DND-41 (cell line): ENCODE measurements around the gene EIF5A.

Source experiments
- ATAC-seq: fragments of 200-7000 bp; cut with Tn5 transposase; 3 replicates; pipeline ENCODE4 v1.9.1; 2021; ENCODE audit warnings: low read depth; ENCODE audit not compliant: insufficient read depth
- DNase-seq: peaks from one replicate; pipeline ENCODE4 v3.0.0-alpha.2; 2020
- H2AFZ ChIP-seq: 2 replicates; pipeline ENCODE4 v1.6.0; 2012; ENCODE audit warnings: low read depth, low read length
- H3K27ac ChIP-seq: 2 replicates; pipeline ENCODE4 v1.5.1; 2012; ENCODE audit warnings: low read length, inconsistent platforms
- H3K27me3 ChIP-seq: fragments of 200-600 bp; sonication (generic); 2 replicates; pipeline ENCODE4 v1.6.0; 2012; ENCODE audit warnings: low read length, mild to moderate bottlenecking, inconsistent platforms; ENCODE audit not compliant: insufficient read depth, poor library complexity
- H3K36me3 ChIP-seq: 2 replicates; pipeline ENCODE4 v1.5.1; 2012; ENCODE audit warnings: low read length, inconsistent platforms; ENCODE audit not compliant: insufficient read depth
- H3K4me1 ChIP-seq: 2 replicates; pipeline ENCODE4 v1.5.1; 2012; ENCODE audit warnings: mild to moderate bottlenecking, low read length; ENCODE audit not compliant: insufficient read depth
- H3K4me2 ChIP-seq: 2 replicates; pipeline ENCODE4 v1.6.0; 2012; ENCODE audit warnings: mild to moderate bottlenecking, moderate library complexity, low read length, inconsistent platforms; ENCODE audit not compliant: insufficient read depth
- H3K4me3 ChIP-seq, 2 experiments: fragments of 200-600 bp in 1 of 2; shearing (Covaris generic) in 1 of 2; 2 replicates each; pipeline ENCODE4 v1.5.1; 2012 to 2016; ENCODE audit warnings: inconsistent platforms in 2 of 2, low read length in 2 of 2, mild to moderate bottlenecking in 2 of 2, low read depth in 1 of 2, moderate library complexity in 1 of 2
- H3K79me2 ChIP-seq: 2 replicates; pipeline ENCODE4 v1.6.0; 2012; ENCODE audit warnings: low read length, inconsistent platforms; ENCODE audit not compliant: insufficient read depth
- H3K9ac ChIP-seq: 2 replicates; pipeline ENCODE4 v1.6.0; 2012; ENCODE audit warnings: low read depth, mild to moderate bottlenecking, inconsistent platforms, low read length, moderate library complexity
- H3K9me3 ChIP-seq: 2 replicates; pipeline ENCODE4 v1.5.1; 2012; ENCODE audit warnings: low read length, moderate library complexity, mild to moderate bottlenecking, inconsistent platforms; ENCODE audit not compliant: insufficient read depth, severe bottlenecking
- H4K20me1 ChIP-seq: 2 replicates; pipeline ENCODE4 v1.6.0; 2012; ENCODE audit warnings: low read length; ENCODE audit not compliant: insufficient read depth
- CTCF ChIP-seq: IDR thresholded peaks from 2 replicates; pipeline ENCODE4 v1.5.1; 2012; ENCODE audit warnings: borderline replicate concordance, low read length, moderate library complexity, mild to moderate bottlenecking; ENCODE audit not compliant: poor library complexity, severe bottlenecking; ENCODE audit errors: extremely low read depth
- EZH2 ChIP-seq: IDR thresholded peaks from 3 replicates; pipeline ENCODE4 v1.6.1; 2012; ENCODE audit warnings: borderline replicate concordance, low read depth, mild to moderate bottlenecking, moderate library complexity, low read length, inconsistent platforms; ENCODE audit not compliant: severe bottlenecking

The EIF5A gene

GRCh38 chr17:7352503-7352889 is 45.1 kb downstream of the EIF5A start:
- TF ChIP-seq EZH2 (no peak), CTCF (no peak)
- peaks cover 7% of the 10 kb centered on the region for H3K4me1 ChIP-seq
- H4K20me1 ChIP-seq: no peaks in the 10 kb centered on the region
- no peak overlapping the region for H3K4me2 ChIP-seq
- no peaks in the 10 kb centered on the region for H3K9me3 ChIP-seq
- H3K4me3 ChIP-seq: no peak overlapping the region
- H3K79me2 ChIP-seq: no peaks in the 10 kb centered on the region
- H2AFZ ChIP-seq: no peak overlapping the region
- no peaks in the 10 kb centered on the region for H3K27me3 ChIP-seq
- H3K9ac ChIP-seq: no peak overlapping the region
- H3K36me3 ChIP-seq: peaks cover 26% of the 10 kb centered on the region
- no peak for DNase-seq
- ATAC-seq: no peak
- no peak overlapping the region for H3K27ac ChIP-seq

- Histone ChIP-seq H4K20me1 (no peaks in the 10 kb centered on the region), H3K27me3 (no peaks in the 10 kb centered on the region), H3K79me2 (no peaks in the 10 kb centered on the region), H3K9ac (no peak overlapping the region), H3K36me3 (peaks cover 20% of the 10 kb centered on the region), H3K27ac (no peak overlapping the region), H3K4me3 (no peak overlapping the region), H3K9me3 (no peaks in the 10 kb centered on the region), H3K4me1 (peaks cover 7% of the 10 kb centered on the region), H3K4me2 (no peak overlapping the region), H2AFZ (no peak overlapping the region)
- no peak for ATAC-seq
- TF ChIP-seq EZH2 (no peak), CTCF (no peak)
- DNase-seq: no peak
These were observed 45.6 kb downstream of the EIF5A start for GRCh38 chr17:7352910-7353635.

DNA sequence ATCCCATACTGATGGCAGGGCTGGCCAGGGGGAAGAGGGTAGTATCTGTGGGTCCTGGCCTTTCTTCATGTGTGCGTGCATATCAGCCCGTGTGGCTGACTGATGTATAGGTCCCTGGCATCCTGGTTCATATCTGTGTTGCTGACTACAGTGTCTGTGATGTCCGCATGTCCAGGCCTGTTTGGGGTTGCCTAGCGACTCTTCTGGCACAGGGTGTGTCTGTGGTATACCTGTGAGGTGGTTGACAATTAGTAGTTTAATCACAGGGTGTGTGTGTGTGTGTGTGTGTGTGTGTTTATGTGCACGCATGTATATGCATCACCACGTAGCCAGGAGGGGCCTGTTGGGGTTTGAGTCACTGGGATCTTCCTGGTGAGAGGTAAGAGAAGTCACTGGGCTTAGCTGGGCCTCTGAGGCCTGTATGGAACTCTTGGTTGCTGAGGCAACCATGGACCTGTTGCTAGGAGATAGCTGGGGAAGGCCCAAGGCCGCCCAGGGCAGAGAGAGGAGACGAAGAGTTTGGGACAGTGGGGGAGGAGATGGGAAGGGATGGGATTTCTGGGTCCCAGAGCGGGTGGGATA is 46.9 kb downstream of the EIF5A start:
- DNase-seq (no peak), ATAC-seq (no peak)
- TF ChIP-seq CTCF (no peak), EZH2 (no peak)
- H4K20me1 ChIP-seq: no peaks in the 10 kb centered on the region
- no peaks in the 10 kb centered on the region for H3K9me3 ChIP-seq
- no peaks in the 10 kb centered on the region for H3K27me3 ChIP-seq
- no peak overlapping the region for H3K4me2 ChIP-seq
- no peak overlapping the region for H2AFZ ChIP-seq
- no peak overlapping the region for H3K9ac ChIP-seq
- peaks cover 10% of the 10 kb centered on the region for H3K36me3 ChIP-seq
- H3K27ac ChIP-seq: no peak overlapping the region
- peaks cover 7% of the 10 kb centered on the region for H3K4me1 ChIP-seq
- no peak overlapping the region for H3K4me3 ChIP-seq
- H3K79me2 ChIP-seq: no peaks in the 10 kb centered on the region

GRCh38 chr17:7355053-7355452 is 47.6 kb downstream of the EIF5A start, which contains the start of gene TMEM95:
TMEM95 (plus strand) TSS chr17:7355156; CDS start chr17:7355205, 49 bp downstream.
- Histone ChIP-seq H3K4me2 (no peak within 1 kb of the TSS), H4K20me1 (no peaks in the 10 kb centered on the region), H3K79me2 (no peaks in the 10 kb centered on the region), H3K27ac (0 out of 2 replicates have a peak within 1 kb of the TSS, but pooled peaks have one; percentile 28), H3K9me3 (no peaks in the 10 kb centered on the region), H3K9ac (0 out of 2 replicates have a peak within 1 kb of the TSS, but pooled peaks have one; percentile 9), H3K36me3 (peaks cover 7% of the 10 kb centered on the region; the same call in 1 of the 2 replicates), H3K4me1 (peaks cover 7% of the 10 kb centered on the region), H3K27me3 (no peaks in the 10 kb centered on the region), H3K4me3 (no peak within 1 kb of the TSS), H2AFZ (peak within 1 kb of the TSS; percentile 64)
- DNase-seq (no peak), ATAC-seq (no peak)
- TF ChIP-seq EZH2 (no peak), CTCF (no peak)
